ENCODE results near the gene MOCS3. TPM values are rescaled to one million over a fixed set of nuclear protein-coding genes. Genes with fewer than 3 reads are reported as not detected.

Gene MOCS3
- total RNA-seq, 1 donor from 2014 or later: 3.6 TPM

DNA sequence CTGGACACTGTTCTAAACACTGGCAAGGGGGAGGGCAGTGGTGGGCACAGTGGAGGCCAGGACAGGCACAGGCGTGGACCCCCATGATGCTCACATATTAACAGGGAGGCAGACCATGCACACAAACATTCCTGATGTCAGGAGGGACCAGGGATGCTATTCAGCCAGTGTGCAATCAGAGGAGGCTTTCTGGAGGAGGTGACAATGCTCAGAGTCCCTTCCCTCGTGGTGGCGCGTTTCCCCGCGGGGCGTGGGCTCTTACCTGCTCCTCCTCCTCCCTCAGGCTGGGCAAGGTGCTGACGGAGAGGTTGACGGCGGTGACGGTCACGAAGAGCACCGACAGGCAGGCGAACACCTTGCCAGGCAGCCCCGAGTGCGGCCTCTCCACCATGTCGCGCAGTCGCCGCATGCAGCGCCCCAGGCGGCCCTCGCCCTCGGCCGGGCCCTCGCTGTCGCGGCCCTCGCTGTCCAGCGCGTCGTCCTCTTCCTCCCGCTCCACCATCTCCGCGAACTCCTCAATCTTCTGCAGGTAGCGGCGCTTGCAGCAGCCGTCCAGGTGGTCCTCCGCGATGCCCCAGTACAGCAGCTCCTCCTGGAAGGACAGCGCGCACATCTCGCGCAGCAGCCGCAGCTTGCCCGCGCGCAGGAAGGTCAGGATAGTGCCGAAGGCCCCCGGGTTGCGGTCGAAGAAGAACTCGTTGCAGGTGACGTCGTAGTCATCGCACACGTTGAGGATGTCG, 50.9 kb downstream of the MOCS3 start:
- no peak for DNase-seq (ENCODE audit: low spot score)

DNA sequence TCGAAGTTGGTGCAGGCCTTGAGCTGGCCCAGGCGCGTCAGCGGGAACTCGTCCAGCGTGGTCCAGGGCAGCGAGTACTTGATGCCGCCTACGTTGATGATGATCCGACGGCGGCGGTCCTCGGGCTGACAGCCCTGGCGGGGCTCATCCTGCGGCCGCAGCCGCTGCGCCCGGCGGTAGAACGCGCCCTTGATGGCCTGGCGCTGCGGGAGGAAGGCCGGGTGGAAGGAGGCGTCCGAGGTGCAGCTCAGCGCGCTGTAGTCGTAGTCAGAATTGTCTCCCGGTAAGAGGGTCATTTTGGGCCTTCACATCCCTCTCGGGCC, 51.4 kb downstream of the MOCS3 start:
- DNase-seq (ENCODE audit: low spot score): no peak

DNA sequence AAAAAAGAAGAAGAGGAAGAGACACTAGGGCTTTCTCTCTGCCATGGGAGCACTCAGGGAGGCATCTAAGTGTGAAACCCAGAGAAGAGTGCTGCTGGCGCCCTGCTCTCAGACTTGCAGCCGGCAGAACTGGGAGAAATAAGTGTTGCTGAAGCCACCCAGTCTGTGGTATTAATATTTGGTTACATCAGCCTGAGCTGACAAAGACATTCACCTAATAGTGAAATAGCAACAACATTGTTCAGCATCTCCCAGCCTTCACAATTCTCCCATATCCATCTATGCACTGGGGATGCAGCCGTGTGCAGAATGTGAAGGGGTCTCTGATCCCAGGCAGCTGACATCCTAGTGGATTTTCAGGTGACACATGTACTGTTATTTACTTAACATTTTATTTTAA, 52.3 kb downstream of the MOCS3 start:
- no peak for DNase-seq (ENCODE audit: low spot score)

DNA sequence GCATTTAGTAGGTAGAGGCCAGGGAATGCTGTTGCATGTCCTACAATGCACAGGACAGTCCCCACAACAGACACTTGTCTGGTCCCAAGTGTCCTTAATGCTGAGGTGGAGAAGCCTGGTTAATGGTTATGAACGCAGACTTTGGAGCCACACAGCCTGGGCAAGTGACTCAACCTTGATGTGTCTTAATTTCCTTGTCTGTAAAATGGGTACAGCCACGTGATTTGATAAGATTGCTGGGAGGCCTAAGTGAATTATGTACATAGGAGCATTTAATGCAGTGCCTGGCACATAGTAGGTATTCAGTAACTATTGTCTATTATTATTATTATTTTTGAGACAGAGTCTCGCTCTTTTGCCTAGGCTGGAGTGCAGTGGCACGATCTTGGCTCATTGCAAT, 52.9 kb downstream of the MOCS3 start:
- DNase-seq (ENCODE audit: low spot score): no peak

DNA sequence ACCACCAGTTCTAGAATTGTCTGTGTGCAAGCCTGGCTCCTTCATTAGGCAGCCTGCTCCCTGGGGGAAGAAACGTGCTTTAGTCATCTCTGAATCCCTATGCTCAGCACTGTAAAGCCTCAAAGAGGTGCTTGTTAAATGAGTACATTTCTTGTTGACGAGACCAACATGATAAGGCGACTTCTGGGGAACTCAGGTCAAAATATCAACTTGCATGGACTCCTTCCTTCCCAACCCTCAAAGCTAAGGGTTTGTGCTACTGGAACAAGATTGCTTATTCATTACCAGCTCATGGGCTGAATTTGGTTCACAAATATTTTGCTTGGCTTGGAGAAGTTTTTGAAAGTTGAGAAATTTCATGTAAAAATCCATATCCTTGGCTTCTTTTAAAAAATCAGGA, 53.7 kb downstream of the MOCS3 start:
- DNase-seq (ENCODE audit: low spot score): no peak

Other genes with a start within 250 kb of the MOCS3 start
- 2.0 TPM for gene PARD6B, start 227.2 kb upstream of the MOCS3 start, total RNA-seq
- gene BCAS4, start 163.8 kb upstream of the MOCS3 start, total RNA-seq: 1.1 TPM
- gene ADNP, start 27.4 kb upstream of the MOCS3 start, total RNA-seq: 42.0 TPM
- 34.2 TPM for gene DPM1, start 286 bp upstream of the MOCS3 start, total RNA-seq
- gene KCNG1, start 64.3 kb downstream of the MOCS3 start, total RNA-seq: 0.19 TPM